Measurements from ENCODE around the gene CASP14.

CASP14 gene

GRCh38 chr19:15048885-15049541 is at the start of gene CASP14:
TSS of gene CASP14 (plus strand) at chr19:15049480. CDS start at chr19:15052252, 2,772 bp downstream.
- no peak within 1 kb of the TSS for H3K4me2 ChIP-seq (ENCODE audit: low read length)
- H3F3A ChIP-seq (ENCODE audit: insufficient read depth, low read length), result no peaks in the 10 kb centered on the region
- H3K79me2 ChIP-seq (ENCODE audit: insufficient read depth, low read length), result no peaks in the 10 kb centered on the region
- no peaks in the 10 kb centered on the region for H3K27me3 ChIP-seq (ENCODE audit: insufficient read depth, low read length)
- no peak within 1 kb of the TSS for H2AFZ ChIP-seq (ENCODE audit: low read length)
- H3K9me2 ChIP-seq (ENCODE audit: low read depth, low read length), result no peaks in the 10 kb centered on the region
- no peak for TF ChIP-seq EZH2 (IDR thresholded peaks at IDR 0.05; ENCODE audit: borderline replicate concordance, low read length)
- TF ChIP-seq CTCF (IDR thresholded peaks at IDR 0.05; ENCODE audit: low read length), result no peak
- no peak within 1 kb of the TSS for H3K4me3 ChIP-seq (ENCODE audit: low read depth, low read length, poor library complexity, severe bottlenecking)
- no peaks in the 10 kb centered on the region for H3K4me1 ChIP-seq (ENCODE audit: insufficient read depth, low read length, severe bottlenecking)
- no peak within 1 kb of the TSS for H3K27ac ChIP-seq (ENCODE audit: low read depth, low read length, poor library complexity, severe bottlenecking)
- no peaks in the 10 kb centered on the region for H4K20me1 ChIP-seq (ENCODE audit: insufficient read depth, low read length)
- H3K9ac ChIP-seq (ENCODE audit: low read length), result no peak within 1 kb of the TSS
- H3K36me3 ChIP-seq (ENCODE audit: insufficient read depth, low read length), result no peaks in the 10 kb centered on the region
- H3K9me3 ChIP-seq (ENCODE audit: low read length), result no peaks in the 10 kb centered on the region

- Histone ChIP-seq H3F3A (ENCODE audit: insufficient read depth, low read length) (no peaks in the 10 kb centered on the region), H3K4me1 (ENCODE audit: insufficient read depth, low read length, severe bottlenecking) (no peaks in the 10 kb centered on the region), H2AFZ (ENCODE audit: low read length) (no peak overlapping the region), H3K9me3 (ENCODE audit: low read length) (no peaks in the 10 kb centered on the region), H3K4me2 (ENCODE audit: low read length) (no peak overlapping the region), H3K9me2 (ENCODE audit: low read depth, low read length) (no peaks in the 10 kb centered on the region), H3K4me3 (ENCODE audit: low read depth, low read length, poor library complexity, severe bottlenecking) (no peak overlapping the region), H3K27ac (ENCODE audit: low read depth, low read length, poor library complexity, severe bottlenecking) (no peak overlapping the region), H3K27me3 (ENCODE audit: insufficient read depth, low read length) (no peaks in the 10 kb centered on the region), H3K79me2 (ENCODE audit: insufficient read depth, low read length) (no peaks in the 10 kb centered on the region), H3K9ac (ENCODE audit: low read length) (no peak overlapping the region), H4K20me1 (ENCODE audit: insufficient read depth, low read length) (no peaks in the 10 kb centered on the region), H3K36me3 (ENCODE audit: insufficient read depth, low read length) (no peaks in the 10 kb centered on the region)
- TF ChIP-seq EZH2 (IDR thresholded peaks at IDR 0.05; ENCODE audit: borderline replicate concordance, low read length) (no peak), CTCF (IDR thresholded peaks at IDR 0.05; ENCODE audit: low read length) (no peak)
Measured at GRCh38 chr19:15008308-15008707, 41.0 kb upstream of the CASP14 start.

GRCh38 chr19:15010501-15011300 is 38.6 kb upstream of the CASP14 start:
- no peaks in the 10 kb centered on the region for H3K36me3 ChIP-seq (ENCODE audit: insufficient read depth, low read length)
- H3K9me2 ChIP-seq (ENCODE audit: low read depth, low read length), result no peaks in the 10 kb centered on the region
- H3K4me1 ChIP-seq (ENCODE audit: insufficient read depth, low read length, severe bottlenecking), result no peaks in the 10 kb centered on the region
- no peaks in the 10 kb centered on the region for H4K20me1 ChIP-seq (ENCODE audit: insufficient read depth, low read length)
- no peaks in the 10 kb centered on the region for H3K79me2 ChIP-seq (ENCODE audit: insufficient read depth, low read length)
- H3K27ac ChIP-seq (ENCODE audit: low read depth, low read length, poor library complexity, severe bottlenecking), result no peak overlapping the region
- no peak overlapping the region for H2AFZ ChIP-seq (ENCODE audit: low read length)
- no peaks in the 10 kb centered on the region for H3F3A ChIP-seq (ENCODE audit: insufficient read depth, low read length)
- no peak overlapping the region for H3K9ac ChIP-seq (ENCODE audit: low read length)
- no peak overlapping the region for H3K4me2 ChIP-seq (ENCODE audit: low read length)
- no peaks in the 10 kb centered on the region for H3K9me3 ChIP-seq (ENCODE audit: low read length)
- TF ChIP-seq CTCF (IDR thresholded peaks at IDR 0.05; ENCODE audit: low read length) (no peak), EZH2 (IDR thresholded peaks at IDR 0.05; ENCODE audit: borderline replicate concordance, low read length) (no peak)
- H3K4me3 ChIP-seq (ENCODE audit: low read depth, low read length, poor library complexity, severe bottlenecking), result no peak overlapping the region
- no peaks in the 10 kb centered on the region for H3K27me3 ChIP-seq (ENCODE audit: insufficient read depth, low read length)
